ENCODE results near the gene MCAM.

MCAM gene, protein sequence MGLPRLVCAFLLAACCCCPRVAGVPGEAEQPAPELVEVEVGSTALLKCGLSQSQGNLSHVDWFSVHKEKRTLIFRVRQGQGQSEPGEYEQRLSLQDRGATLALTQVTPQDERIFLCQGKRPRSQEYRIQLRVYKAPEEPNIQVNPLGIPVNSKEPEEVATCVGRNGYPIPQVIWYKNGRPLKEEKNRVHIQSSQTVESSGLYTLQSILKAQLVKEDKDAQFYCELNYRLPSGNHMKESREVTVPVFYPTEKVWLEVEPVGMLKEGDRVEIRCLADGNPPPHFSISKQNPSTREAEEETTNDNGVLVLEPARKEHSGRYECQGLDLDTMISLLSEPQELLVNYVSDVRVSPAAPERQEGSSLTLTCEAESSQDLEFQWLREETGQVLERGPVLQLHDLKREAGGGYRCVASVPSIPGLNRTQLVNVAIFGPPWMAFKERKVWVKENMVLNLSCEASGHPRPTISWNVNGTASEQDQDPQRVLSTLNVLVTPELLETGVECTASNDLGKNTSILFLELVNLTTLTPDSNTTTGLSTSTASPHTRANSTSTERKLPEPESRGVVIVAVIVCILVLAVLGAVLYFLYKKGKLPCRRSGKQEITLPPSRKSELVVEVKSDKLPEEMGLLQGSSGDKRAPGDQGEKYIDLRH

DNA sequence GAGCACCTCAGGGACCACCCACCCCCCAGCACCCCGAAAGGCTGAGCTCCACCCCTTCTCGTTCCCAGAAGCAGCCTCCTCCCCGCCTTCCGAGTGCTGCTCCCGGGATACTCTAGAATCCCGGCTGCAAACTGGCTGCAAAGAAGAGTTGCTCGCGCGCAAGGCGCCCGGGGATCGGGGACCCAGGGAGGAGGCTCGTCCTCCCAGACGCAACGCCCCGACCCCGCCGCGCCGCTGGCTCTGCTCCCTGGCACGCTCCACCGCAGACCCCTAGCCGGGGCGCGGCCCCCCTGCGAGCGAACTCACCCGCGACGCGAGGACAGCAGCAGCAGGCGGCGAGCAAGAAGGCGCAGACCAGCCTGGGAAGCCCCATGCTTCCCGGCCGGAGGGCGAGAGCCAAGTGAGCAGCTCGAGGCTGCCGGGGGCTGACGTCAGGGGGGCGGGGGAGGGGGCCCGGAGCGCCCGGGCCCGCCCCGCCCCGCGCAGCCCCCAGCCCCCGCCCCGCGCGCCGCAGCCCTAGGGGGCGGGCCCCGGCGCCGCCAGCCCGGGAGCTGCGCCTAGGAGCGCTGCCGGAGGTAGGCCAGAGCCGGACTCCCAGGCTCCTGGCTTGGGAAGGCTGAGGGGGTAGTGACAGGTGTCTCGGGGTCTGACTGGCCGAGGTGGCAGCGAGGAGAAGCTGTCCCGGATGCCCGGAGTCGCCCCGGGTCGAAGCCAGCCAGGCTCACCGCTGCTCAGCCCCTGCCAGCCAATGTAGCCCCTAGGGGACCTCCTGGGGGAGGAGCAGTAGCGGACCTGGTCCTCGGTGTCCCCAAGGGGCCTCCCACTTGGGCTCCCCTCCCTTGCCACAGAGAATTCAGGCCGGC, at the start of gene MCAM:
Gene MCAM (minus strand): TSS at position 402 of the 863 bp plus-strand sequence. CDS start 29 bp downstream, at position 373.
- peak within 1 kb of the TSS; percentile 60 for H3K4me3 ChIP-seq (replicated peaks; ENCODE audit: low read depth, low read length)
- no peak for DNase-seq (ENCODE audit: low read depth)
- TF ChIP-seq, protein P1, sequence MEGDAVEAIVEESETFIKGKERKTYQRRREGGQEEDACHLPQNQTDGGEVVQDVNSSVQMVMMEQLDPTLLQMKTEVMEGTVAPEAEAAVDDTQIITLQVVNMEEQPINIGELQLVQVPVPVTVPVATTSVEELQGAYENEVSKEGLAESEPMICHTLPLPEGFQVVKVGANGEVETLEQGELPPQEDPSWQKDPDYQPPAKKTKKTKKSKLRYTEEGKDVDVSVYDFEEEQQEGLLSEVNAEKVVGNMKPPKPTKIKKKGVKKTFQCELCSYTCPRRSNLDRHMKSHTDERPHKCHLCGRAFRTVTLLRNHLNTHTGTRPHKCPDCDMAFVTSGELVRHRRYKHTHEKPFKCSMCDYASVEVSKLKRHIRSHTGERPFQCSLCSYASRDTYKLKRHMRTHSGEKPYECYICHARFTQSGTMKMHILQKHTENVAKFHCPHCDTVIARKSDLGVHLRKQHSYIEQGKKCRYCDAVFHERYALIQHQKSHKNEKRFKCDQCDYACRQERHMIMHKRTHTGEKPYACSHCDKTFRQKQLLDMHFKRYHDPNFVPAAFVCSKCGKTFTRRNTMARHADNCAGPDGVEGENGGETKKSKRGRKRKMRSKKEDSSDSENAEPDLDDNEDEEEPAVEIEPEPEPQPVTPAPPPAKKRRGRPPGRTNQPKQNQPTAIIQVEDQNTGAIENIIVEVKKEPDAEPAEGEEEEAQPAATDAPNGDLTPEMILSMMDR (IDR thresholded peaks at IDR 0.05; ENCODE audit: low read length, missing control alignments) = no peak

DNA sequence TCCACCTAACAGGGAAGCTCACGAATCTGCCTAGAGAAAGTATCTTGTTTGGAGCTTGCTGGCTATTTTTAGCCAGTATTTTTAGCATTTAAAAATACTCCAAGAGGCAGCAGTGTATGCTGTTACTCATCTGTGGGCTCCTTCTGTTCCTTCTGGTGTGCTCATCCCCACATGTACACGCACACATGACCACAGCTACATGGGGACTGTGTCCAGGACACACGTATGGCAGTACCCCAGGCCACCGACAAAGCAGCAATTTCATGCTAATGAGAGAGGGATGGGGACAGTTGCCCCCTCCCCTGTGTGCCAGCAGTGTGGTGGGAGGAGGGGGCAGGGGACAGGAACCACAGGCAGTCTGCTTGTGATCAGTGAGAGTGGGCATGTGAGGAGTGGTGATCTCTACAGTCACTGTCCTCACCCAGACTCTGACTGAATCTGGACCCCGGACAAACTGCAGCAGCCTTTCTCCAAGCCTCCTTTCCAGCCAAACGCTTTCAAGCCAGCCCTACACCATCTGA, 48.2 kb upstream of the MCAM start:
- DNase-seq (ENCODE audit: low read depth) = no peak
- no peak overlapping the region for H3K4me3 ChIP-seq (replicated peaks; ENCODE audit: low read depth, low read length)
- TF ChIP-seq, protein P1 (IDR thresholded peaks at IDR 0.05; ENCODE audit: low read length, missing control alignments) = no peak

DNA sequence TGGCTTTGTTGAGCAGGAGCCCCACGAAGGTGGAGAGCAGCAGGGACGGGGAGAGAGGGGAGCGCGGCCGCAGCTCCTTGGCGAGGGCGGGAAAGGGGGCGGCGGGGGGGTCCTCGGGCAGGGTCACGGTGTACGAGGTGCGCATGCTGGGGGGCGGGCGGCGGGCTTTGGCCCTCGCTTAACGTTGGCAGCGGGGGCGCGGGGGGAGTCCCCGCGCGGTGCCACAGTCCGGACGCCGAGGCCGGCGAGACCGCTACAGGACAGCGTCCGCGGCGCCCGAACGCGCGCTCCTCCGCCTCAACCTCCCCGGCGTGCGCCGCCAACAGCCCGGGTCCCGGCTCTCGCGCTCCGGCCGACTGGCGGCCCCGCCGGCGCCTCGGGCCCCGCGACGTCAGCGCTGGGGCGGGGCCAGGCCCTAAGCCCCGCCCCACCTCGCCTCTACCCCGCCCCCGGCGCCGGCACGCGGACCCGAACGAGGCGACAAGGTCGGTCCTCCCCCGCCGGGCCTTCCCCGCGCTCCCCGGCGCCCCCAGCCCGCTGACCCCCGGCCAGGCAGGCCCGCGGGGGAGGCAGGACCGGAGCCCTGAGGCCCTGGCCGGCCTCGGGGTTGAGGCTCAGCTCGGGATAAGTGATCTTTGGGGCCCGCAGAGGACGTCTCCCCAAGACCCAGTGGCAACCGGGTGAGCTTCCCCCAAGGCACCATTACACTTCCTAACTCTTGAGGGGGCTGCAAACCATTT, 47.1 kb upstream of the MCAM start:
- TF ChIP-seq, protein P1 (IDR thresholded peaks at IDR 0.05; ENCODE audit: low read length, missing control alignments) = no peak
- peak overlapping the region; percentile 17 for H3K4me3 ChIP-seq (replicated peaks; ENCODE audit: low read depth, low read length)
- DNase-seq (ENCODE audit: low read depth) = peak; percentile 32

DNA sequence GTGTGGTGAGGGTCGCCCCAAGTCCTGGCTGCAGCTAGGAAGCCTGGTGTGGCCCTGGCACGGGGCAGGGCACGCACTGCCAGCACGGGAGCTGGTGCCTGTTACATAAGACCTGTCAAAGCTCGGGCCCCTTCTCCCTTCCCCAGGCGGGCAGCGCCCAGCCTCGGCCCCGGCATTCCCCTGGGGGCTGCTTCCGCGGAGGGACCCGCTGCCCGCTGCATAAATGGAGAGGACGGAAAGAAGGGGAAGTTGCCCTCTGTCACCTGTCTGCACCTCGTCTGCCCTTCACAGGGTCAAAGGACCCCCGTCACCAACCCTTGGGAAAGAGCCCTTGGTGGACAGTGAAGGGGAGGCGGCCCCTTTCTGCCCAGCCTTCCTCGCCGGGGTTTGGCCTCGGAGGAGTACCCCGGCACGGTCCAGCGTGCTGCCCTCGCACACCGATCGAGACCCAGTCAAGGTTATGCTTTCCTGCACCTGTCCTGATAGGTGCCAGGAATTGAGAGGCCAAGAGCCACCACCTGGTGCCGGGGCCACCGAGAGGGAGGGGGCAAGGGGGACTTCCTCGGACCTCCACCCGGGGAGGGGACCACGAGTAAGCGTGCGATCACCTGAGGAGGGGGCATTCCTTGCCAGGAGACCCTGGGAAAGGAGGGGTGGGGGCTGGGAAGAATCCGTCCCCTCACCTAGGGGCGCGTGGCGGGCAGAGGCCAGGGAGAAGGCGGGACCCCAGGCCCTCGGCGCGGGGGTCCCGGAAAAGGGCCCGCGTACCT, 46.3 kb upstream of the MCAM start:
- DNase-seq (ENCODE audit: low read depth) = no peak
- H3K4me3 ChIP-seq (replicated peaks; ENCODE audit: low read depth, low read length) = no peak overlapping the region
- TF ChIP-seq, protein P1 (IDR thresholded peaks at IDR 0.05; ENCODE audit: low read length, missing control alignments) = no peak

DNA sequence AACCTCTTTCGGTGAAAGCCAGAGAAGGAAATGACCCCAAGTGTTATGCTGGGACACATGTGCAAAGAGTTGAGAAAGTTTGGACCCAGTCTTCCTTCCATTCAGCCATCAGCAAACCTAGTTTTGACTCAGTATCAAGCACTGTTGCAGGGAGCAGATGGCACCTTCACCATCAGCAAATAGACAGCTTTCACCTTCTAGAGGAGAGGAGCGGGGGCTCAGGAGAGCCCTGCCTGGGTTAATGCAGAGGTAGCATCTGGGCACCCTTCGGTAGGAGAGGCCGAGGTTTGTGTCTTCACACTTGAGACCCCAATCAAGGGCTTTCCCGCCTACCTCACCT, 45.8 kb upstream of the MCAM start:
- no peak overlapping the region for H3K4me3 ChIP-seq (replicated peaks; ENCODE audit: low read depth, low read length)
- DNase-seq (ENCODE audit: low read depth) = no peak
- TF ChIP-seq, protein P1 (IDR thresholded peaks at IDR 0.05; ENCODE audit: low read length, missing control alignments) = no peak

Measured in fibroblast of pulmonary artery (primary cell).